ENCODE measurements around the gene SLC28A1. TPM values are rescaled to one million over a fixed set of nuclear protein-coding genes. Genes with fewer than 3 reads are reported as not detected.

Gene SLC28A1
- total RNA-seq, 4 donors from 2014 or later: not detected

DNA sequence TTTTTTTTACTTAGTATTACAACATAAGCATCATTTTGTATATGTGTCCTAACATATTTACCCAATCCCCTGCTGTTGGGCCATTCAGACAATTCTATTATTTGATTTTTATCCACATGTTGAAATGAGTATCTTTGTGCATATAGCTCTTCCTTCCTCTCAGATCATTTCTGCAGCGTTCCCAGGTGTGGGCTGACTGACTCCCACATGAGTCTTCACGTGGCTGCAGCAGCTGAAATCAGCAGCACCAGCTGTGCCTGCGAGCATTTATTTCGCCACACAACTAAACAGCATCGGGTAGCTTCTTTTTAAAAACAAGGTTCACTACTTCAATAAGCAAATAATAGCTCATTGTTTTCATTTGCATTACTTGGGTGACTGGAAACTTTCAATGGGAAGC lies 52.7 kb downstream of the SLC28A1 start:
- TF ChIP-seq, protein P1, sequence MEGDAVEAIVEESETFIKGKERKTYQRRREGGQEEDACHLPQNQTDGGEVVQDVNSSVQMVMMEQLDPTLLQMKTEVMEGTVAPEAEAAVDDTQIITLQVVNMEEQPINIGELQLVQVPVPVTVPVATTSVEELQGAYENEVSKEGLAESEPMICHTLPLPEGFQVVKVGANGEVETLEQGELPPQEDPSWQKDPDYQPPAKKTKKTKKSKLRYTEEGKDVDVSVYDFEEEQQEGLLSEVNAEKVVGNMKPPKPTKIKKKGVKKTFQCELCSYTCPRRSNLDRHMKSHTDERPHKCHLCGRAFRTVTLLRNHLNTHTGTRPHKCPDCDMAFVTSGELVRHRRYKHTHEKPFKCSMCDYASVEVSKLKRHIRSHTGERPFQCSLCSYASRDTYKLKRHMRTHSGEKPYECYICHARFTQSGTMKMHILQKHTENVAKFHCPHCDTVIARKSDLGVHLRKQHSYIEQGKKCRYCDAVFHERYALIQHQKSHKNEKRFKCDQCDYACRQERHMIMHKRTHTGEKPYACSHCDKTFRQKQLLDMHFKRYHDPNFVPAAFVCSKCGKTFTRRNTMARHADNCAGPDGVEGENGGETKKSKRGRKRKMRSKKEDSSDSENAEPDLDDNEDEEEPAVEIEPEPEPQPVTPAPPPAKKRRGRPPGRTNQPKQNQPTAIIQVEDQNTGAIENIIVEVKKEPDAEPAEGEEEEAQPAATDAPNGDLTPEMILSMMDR (IDR thresholded peaks at IDR 0.05; ENCODE audit: low read depth): no peak

DNA sequence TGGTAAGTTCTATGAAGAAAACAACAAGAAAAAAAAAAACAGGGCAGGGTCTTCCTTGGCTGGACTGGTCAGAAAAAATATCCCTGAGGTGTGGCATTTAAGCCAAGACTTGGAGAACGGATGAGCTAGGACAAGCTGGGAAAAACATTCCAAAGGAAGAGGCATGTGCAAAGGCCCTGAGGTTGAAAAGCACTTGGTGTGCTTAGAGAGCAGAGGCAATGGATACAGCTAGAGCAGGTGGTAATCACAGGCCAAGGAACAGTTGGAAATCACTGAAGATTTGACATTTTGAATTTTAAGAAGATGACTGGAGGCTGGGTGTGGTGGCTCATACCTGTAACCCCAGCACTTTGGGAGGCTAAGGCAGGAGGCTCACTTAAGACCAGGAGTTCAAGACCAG lies 54.3 kb downstream of the SLC28A1 start:
- TF ChIP-seq, protein P1 (IDR thresholded peaks at IDR 0.05; ENCODE audit: low read depth): no peak

DNA sequence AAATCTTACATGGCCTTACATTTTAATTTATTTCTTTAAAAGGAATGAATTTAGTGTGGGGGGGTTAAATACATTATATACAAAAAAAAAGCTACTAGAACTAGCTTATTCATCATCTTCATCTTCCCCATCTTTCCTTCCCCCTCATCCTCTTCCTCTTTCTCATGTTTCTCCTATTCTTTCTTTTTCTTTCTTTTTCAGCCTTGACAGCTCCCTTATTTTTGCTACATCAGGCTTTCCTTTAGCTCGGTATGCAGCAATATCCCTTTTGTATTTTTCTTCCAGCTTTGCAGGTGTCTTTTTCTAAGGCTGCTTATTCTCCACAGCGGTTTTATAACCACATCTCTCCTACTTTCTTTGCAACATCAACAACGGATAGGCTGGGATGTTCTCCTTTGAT lies 55.9 kb downstream of the SLC28A1 start:
- TF ChIP-seq, protein P1 (IDR thresholded peaks at IDR 0.05; ENCODE audit: low read depth): no peak

DNA sequence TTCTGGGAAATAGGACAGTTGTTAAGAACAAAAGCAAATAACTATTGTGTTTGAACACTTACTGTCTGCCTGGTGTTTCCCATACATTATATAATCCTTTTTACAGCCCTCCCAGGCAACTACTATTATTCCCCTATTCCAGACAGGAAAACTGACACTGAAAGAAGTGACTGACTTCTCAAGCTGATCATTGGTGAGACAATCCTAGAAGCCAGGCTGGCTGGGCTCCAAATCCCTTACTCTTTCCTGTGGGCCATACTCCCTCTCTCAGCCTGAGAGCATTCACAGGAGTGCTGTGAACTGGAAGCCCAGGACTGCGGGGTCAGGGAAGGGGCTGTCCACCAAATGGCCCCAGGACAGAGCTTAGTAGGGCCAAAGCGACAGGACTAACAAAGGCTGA lies 58.0 kb downstream of the SLC28A1 start:
- TF ChIP-seq, protein P1 (IDR thresholded peaks at IDR 0.05; ENCODE audit: low read depth): no peak

DNA sequence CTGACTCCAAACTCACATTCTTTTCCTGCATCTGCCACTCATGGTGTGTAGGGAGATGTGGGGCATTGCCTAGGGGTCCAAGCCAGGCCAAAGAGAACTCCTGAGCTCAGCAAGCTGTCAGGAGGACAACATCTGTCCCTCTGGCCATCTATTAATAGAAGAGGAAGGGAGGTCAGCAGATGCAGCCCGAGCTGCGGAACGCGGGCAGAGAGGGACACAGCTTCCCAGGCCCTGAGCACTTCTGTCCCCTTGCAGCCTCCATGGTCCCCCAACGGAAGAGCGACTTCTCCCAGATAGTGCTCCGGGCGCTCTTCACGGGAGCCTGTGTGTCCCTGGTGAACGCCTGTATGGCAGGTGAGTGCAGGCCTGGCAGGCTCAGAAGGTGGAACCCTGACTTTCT lies 59.8 kb downstream of the SLC28A1 start:
- TF ChIP-seq, protein P1 (IDR thresholded peaks at IDR 0.05; ENCODE audit: low read depth): no peak

DNA sequence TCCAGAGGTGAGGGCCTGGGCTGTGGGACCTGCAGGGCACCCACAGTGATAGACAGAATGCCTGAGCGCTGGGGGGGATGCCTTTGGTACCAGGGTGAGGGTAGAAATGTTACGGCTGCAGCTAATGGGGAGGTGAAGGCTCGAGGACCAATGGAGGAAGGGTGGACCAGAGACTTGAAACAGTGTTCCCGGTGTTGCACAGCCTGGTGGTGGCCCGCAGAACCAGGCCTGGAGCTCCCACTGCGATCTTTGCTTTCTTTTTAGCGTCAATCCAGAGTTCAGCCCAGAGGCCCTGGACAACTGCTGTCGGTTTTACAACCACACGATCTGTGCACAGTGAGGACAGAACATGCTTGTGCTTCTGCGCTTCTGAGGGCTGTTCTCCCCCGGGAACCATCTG lies 60.4 kb downstream of the SLC28A1 start:
- TF ChIP-seq, protein P1 (IDR thresholded peaks at IDR 0.05; ENCODE audit: low read depth): no peak

DNA sequence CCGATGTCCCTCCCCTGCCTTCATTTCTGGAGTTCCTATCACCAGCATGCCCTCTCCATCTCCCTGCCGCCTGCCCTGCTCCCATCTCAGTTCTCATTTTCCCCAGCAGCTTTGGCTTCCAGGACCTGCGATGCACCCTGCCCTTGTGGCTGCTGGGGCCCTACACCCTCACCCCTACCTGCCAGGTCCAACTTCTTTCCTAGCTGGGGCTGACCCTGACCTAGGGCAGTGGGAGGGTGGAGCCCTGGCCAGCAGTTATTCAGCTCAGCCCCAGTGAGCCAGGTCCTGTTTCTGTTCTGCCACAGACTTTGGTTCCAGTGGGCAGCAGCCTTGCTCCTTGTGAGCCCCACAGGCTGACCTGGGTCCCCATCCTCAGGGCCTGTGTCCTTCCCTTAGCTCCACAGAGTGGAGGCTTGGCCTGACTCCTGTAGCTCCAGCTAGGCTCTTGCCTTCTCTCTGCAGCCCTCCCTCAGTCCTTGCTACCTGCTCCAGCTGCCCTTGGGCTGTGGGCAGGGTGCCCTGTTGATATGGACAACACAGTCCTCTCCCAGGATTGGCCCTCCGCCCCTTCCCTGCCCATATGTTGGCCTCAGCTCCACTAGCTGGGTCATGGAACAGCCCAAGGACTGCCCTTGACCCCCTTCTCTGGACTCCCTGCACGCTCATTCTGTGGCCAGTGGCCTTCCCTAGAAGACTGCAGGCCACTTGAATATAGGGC lies 62.5 kb downstream of the SLC28A1 start:
- TF ChIP-seq, protein P1 (IDR thresholded peaks at IDR 0.05; ENCODE audit: low read depth): no peak
